ENCODE results near the gene GIPC3.
A peak's percentile ranks its signal among the peaks of the same experiment; 100 is the strongest.
"Not testable (repeated sequence)": the region's sequence is repeated elsewhere in the genome, so short reads cannot be mapped to it uniquely, and the experiment has no call there.

Gene GIPC3

GRCh38 chr19:3627351-3627723 is 42.1 kb downstream of the GIPC3 start:
- DNase-seq (ENCODE audit: low read depth, low spot score) = no peak
- peak overlapping the region; percentile 26 for H3K4me3 ChIP-seq (ENCODE audit: low read length)

- DNase-seq (ENCODE audit: low read depth, low spot score); H3K4me3 ChIP-seq (ENCODE audit: low read length): not testable (repeated sequence)
Observed at GRCh38 chr19:3628766-3629165, 43.5 kb downstream of the GIPC3 start.

- DNase-seq (ENCODE audit: low read depth, low spot score) = no peak
- H3K4me3 ChIP-seq (ENCODE audit: low read length) = no peak overlapping the region
Observed at GRCh38 chr19:3631053-3631861, 46.0 kb downstream of the GIPC3 start.

GRCh38 chr19:3632098-3632497 is 46.8 kb downstream of the GIPC3 start:
- no peak for DNase-seq (ENCODE audit: low read depth, low spot score)
- H3K4me3 ChIP-seq (ENCODE audit: low read length) = no peak overlapping the region

GRCh38 chr19:3632739-3633558 is 47.7 kb downstream of the GIPC3 start:
- DNase-seq (ENCODE audit: low read depth, low spot score) = no peak
- H3K4me3 ChIP-seq (ENCODE audit: low read length) = no peak overlapping the region

GRCh38 chr19:3633559-3633988 is 48.3 kb downstream of the GIPC3 start:
- no peak overlapping the region for H3K4me3 ChIP-seq (ENCODE audit: low read length)
- DNase-seq (ENCODE audit: low read depth, low spot score) = no peak

GRCh38 chr19:3634496-3635045 is 49.3 kb downstream of the GIPC3 start:
- DNase-seq (ENCODE audit: low read depth, low spot score) = no peak
- no peak overlapping the region for H3K4me3 ChIP-seq (ENCODE audit: low read length)

- DNase-seq (ENCODE audit: low read depth, low spot score) = no peak
- H3K4me3 ChIP-seq (ENCODE audit: low read length) = no peak overlapping the region
Observed at GRCh38 chr19:3636506-3636905, 51.2 kb downstream of the GIPC3 start.

GRCh38 chr19:3636962-3637361 is 51.7 kb downstream of the GIPC3 start:
- DNase-seq (ENCODE audit: low read depth, low spot score) = no peak
- no peak overlapping the region for H3K4me3 ChIP-seq (ENCODE audit: low read length)

GRCh38 chr19:3637621-3638020 is 52.3 kb downstream of the GIPC3 start:
- DNase-seq (ENCODE audit: low read depth, low spot score) = no peak
- no peak overlapping the region for H3K4me3 ChIP-seq (ENCODE audit: low read length)

- H3K4me3 ChIP-seq (ENCODE audit: low read length) = no peak overlapping the region
- no peak for DNase-seq (ENCODE audit: low read depth, low spot score)
Observed at GRCh38 chr19:3638208-3639193, 53.2 kb downstream of the GIPC3 start.

- H3K4me3 ChIP-seq (ENCODE audit: low read length) = no peak overlapping the region
- no peak for DNase-seq (ENCODE audit: low read depth, low spot score)
Observed at GRCh38 chr19:3639479-3639878, 54.2 kb downstream of the GIPC3 start.

GRCh38 chr19:3641515-3642269 is 56.4 kb downstream of the GIPC3 start:
- DNase-seq (ENCODE audit: low read depth, low spot score) = no peak
- no peak overlapping the region for H3K4me3 ChIP-seq (ENCODE audit: low read length)

GRCh38 chr19:3642296-3642695 is 57.0 kb downstream of the GIPC3 start:
- no peak for DNase-seq (ENCODE audit: low read depth, low spot score)
- no peak overlapping the region for H3K4me3 ChIP-seq (ENCODE audit: low read length)
